AG04449 (cell line): Measurements from ENCODE around the gene CENPP.

Experiments used
- CTCF ChIA-PET: fragments of 350-600 bp; formaldehyde crosslinking; extraction: SDS; loops from one replicate; lab custom pipeline; 2021; ENCODE audit warnings: antibody characterized with exemption; lab: Yijun Ruan, JAX
- POLR2A ChIA-PET: fragments of 400-600, 350-600 bp; formaldehyde crosslinking; extraction: SDS; loops from one replicate; lab custom pipeline; 2020; ENCODE audit warnings: antibody characterized with exemption, inconsistent platforms; lab: Yijun Ruan, JAX
- DNase-seq: peaks from one replicate; pipeline ENCODE4 v3.0.0-alpha.2; 2010; ENCODE audit warnings: low read depth, low spot score
- H3K4me3 ChIP-seq: 2 replicates; pipeline ENCODE4 v1.5.1; 2011; ENCODE audit warnings: low read depth, mild to moderate bottlenecking, control low read depth, low read length
- TF ChIP-seq, protein P1 (sequence below): IDR thresholded peaks from one replicate; pipeline ENCODE4 v1.5.1; 2011; ENCODE audit warnings: mild to moderate bottlenecking, moderate library complexity, low read length, control low read depth, inconsistent platforms; ENCODE audit not compliant: insufficient read depth; ENCODE audit errors: missing control alignments

The CENPP gene

DNA sequence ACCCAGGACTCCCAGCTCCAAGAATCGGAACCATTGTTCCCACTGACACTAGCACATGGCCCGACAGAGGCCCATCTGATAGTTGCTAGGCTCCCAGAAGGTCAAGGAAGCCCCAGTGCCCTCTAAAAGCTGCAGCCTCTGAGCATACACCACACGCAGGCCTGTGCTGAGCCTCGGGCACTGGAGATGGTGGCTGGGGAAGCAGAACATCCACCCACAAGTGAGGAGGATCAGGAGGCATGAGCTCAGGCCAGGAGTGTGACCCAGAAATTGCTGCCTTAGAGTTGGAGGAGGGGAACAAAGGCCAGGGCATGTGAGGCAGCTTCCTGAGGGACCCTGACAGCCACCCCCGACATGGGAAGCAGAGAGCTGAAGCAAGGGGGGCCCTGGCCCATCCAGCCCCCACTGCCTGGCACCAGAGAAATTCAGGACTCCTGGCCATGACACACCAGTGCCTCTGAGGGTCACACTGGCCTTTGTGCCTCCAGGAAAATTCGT, 322.8 kb downstream of the CENPP start:
- TF ChIP-seq, protein P1, sequence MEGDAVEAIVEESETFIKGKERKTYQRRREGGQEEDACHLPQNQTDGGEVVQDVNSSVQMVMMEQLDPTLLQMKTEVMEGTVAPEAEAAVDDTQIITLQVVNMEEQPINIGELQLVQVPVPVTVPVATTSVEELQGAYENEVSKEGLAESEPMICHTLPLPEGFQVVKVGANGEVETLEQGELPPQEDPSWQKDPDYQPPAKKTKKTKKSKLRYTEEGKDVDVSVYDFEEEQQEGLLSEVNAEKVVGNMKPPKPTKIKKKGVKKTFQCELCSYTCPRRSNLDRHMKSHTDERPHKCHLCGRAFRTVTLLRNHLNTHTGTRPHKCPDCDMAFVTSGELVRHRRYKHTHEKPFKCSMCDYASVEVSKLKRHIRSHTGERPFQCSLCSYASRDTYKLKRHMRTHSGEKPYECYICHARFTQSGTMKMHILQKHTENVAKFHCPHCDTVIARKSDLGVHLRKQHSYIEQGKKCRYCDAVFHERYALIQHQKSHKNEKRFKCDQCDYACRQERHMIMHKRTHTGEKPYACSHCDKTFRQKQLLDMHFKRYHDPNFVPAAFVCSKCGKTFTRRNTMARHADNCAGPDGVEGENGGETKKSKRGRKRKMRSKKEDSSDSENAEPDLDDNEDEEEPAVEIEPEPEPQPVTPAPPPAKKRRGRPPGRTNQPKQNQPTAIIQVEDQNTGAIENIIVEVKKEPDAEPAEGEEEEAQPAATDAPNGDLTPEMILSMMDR = no peak
- ChIA-PET POLR2A (no interaction called here), CTCF (interaction anchor here (0.7 to 1.1 kb wide), 3 partner anchors 12 to 142 kb away, joined by 3 read pairs; no protein-coding TSS in a partner anchor)
- no peak for DNase-seq
- no peak overlapping the region for H3K4me3 ChIP-seq

DNA sequence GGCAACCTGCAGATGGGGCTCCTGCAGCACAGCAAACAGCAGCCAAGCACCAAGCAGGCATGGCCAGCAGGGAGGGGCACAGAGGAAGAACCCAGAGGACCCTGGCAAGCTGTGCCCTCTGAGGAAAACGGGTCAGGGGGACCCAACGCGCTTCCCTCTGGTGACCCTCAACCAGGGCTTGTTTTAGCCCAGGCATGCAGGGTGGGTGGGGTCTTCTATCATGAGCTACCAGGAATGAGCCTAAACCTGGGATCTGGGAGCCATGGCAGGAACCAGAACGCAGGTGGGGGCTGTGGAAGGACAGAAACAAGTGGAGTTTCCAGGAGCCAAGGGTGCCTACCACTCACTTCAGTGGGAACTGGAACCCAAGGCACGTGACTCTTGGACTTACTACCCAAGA, 323.3 kb downstream of the CENPP start:
- no peak overlapping the region for H3K4me3 ChIP-seq
- no peak for DNase-seq
- POLR2A ChIA-PET = no interaction called here
- TF ChIP-seq, protein P1 = no peak
- CTCF ChIA-PET = interaction anchor here (1.1 kb wide), 1 partner anchor 13 kb away, joined by 3 read pairs; no protein-coding TSS in a partner anchor

DNA sequence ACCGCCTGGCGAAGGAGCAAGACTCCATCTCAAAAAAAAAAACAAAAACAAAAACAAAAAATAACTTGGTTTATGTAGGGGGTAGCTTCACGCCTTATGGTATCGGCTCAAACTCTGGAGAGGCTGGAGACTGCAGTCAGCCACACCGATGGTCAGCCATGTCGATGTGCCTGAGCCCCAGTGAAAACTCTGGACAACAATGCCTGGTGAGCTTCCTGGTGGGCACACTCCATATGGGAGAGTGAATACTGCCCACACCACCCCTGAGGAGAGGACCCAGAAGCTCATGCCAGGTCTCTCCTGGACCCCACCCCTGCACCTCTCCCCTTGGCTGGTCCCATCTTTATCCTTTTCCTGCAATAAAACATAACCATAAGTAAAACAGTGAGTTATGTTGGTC, 324.5 kb downstream of the CENPP start:
- no peak overlapping the region for H3K4me3 ChIP-seq
- CTCF ChIA-PET = interaction anchor here (1.2 to 3.0 kb wide), 2 partner anchors 15 to 141 kb away, joined by 5 to 13 read pairs; no protein-coding TSS in a partner anchor
- TF ChIP-seq, protein P1 = no peak
- POLR2A ChIA-PET = no interaction called here
- DNase-seq = no peak

DNA sequence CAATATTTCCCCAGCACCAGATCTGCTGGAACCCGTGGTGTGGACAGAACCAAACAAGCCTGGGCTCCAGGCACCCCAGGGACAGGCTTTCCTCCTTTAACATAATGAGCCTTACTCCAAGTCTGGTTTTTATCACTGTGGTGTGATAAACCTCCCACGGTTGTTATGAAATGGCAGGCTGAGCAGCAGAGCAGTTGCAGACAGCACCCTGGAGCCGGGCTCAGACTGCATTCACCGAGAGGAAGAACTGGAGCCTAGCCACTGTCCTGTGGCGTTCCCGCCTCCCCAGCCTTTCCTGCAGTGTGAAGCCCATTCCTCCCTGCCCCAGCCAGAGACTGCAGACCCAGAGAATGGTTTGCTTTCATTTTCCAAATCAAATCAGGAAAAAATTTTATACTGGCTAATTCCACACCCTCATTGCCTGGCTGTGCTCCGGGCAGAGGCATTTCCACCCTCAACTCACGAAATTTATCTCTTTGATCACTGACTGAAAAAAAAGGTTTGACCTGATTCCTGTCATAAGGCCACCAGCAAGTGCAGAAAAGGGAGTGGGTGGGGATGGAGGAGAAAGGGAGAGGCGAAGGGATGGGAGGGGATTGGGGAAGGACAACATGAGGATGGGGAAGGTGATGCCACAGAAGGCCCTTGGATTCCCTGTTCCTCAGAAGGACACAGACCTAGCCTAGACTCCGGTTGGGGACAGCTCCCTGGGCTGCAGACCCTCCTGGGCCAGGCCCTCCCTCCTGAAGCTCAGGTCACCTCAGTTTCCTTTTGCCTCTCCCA, 325.3 kb downstream of the CENPP start:
- TF ChIP-seq, protein P1 = no peak
- H3K4me3 ChIP-seq = no peak overlapping the region
- CTCF ChIA-PET = interaction anchor here (1.2 to 3.0 kb wide), 4 partner anchors 16 to 323 kb away, joined by 3 to 13 read pairs (median 4); no protein-coding TSS in a partner anchor
- POLR2A ChIA-PET = interaction anchor here (1.0 kb wide), 1 partner anchor 9 kb away, joined by 3 read pairs; no protein-coding TSS in a partner anchor
- DNase-seq = no peak

DNA sequence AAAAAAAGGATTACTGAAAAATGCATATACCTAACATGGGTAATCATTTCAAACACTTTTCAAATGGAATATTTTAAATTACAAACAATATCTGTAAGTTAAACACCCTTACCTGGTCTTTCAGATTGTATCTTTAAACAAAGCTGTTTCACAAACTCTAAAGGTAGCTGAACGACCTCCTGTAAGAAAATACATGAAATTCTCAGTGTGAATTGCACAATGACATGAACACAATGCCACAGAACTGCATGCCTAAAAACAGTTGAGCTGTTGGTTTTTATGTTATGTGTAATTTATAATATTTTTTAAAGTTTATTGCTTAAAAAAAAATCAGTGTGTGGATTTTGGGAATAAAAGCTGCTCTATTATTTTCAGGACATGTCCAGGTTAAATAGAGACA, 326.7 kb downstream of the CENPP start:
- CTCF ChIA-PET = interaction anchor here (0.6 to 3.0 kb wide), 5 partner anchors 17 to 331 kb away, joined by 3 to 13 read pairs (median 3); no protein-coding TSS in a partner anchor
- TF ChIP-seq, protein P1 = no peak
- DNase-seq = no peak
- no peak overlapping the region for H3K4me3 ChIP-seq
- POLR2A ChIA-PET = interaction anchor here (0.9 kb wide), 1 partner anchor 18 kb away, joined by 3 read pairs; the partner anchor contains the start of gene IPPK

DNA sequence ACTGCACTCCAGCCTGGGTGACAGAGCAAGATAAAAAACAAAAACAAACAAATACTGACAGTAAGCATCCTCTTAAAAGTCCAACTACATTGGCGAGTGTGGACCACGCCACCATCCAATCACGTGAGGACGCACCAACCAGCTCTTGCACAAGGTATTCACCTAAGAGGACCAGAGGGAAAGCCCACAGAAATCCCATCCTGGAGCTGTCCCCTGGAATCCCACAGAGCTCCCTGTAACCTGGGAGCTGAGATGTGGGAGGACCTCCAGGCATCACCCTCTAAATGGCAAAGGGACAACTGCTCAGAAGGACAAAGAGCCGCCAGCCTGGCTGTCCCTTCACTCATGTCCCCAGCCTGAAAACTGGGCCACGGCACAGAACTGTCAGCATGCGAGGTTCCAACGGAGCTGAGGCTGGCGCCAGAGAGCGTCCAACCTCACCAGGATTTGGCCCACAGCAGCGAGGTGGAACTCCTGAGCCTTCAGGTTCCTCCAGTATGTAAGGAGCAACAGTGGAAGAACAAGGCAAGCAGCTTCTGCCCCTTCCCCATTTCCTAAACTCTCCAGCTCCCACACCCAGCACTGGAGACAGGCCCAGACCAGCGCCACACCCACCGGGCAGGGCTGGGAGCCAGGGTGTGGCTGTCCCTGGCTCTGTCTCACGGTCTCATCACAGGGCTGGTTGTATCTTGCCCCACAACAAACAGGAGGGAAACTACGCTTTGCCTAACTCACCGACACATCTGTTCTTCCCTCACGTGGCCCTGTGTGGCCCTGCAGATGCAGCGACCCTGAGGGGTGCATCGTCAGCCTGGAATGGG, 328.9 kb downstream of the CENPP start:
- POLR2A ChIA-PET = no interaction called here

More for the DNA sequence above, 328.9 kb downstream of the CENPP start:
- DNase-seq = no peak
- TF ChIP-seq, protein P1 = no peak
- CTCF ChIA-PET = interaction anchor here (1.0 kb wide), 1 partner anchor 13 kb away, joined by 3 read pairs; no protein-coding TSS in a partner anchor
- H3K4me3 ChIP-seq = no peak overlapping the region
